SK-N-SH (cell line): Measurements from ENCODE around the gene ASGR1.

Experiments used
- CHD2 ChIP-seq: fragments of 150-350 bp; IDR thresholded peaks from 2 replicates; pipeline ENCODE4 v1.6.1; 2018; ENCODE audit warnings: low read length; ENCODE audit not compliant: partially characterized antibody
- FOXJ3 ChIP-seq: sonication (generic); formaldehyde crosslinking; IDR thresholded peaks from 2 replicates; pipeline ENCODE4 v1.5.1; 2020; ENCODE audit warnings: mild to moderate bottlenecking, missing genetic modification reagents
- NRF1 ChIP-seq: IDR thresholded peaks from 2 replicates; pipeline ENCODE4 v1.6.1; 2012; ENCODE audit warnings: low read depth, mild to moderate bottlenecking, low read length
- POLR2AphosphoS5 ChIP-seq: IDR thresholded peaks from 2 replicates; pipeline ENCODE4 v1.6.1; 2012; ENCODE audit warnings: low read depth, low read length
- RAD21 ChIP-seq: IDR thresholded peaks from 2 replicates; pipeline ENCODE4 v1.6.1; 2012; ENCODE audit warnings: mild to moderate bottlenecking, low read length
- SMC3 ChIP-seq: IDR thresholded peaks from 2 replicates; pipeline ENCODE4 v1.6.1; 2012; ENCODE audit warnings: low read depth, low read length, improper control_type of control experiment
- YY1 ChIP-seq: IDR thresholded peaks from 2 replicates; pipeline ENCODE4 v1.4.0; 2012; ENCODE audit warnings: low read depth, mild to moderate bottlenecking
- TF ChIP-seq, protein P1 (sequence below): fragments of 200-600 bp; sonication (generic); IDR thresholded peaks from 2 replicates; pipeline ENCODE4 v1.6.1; 2017; ENCODE audit warnings: antibody characterized with exemption, mild to moderate bottlenecking, moderate library complexity
- TF ChIP-seq, protein P2 (sequence below): fragments of 150-350 bp; IDR thresholded peaks from 2 replicates; pipeline ENCODE4 v1.6.1; 2016; ENCODE audit warnings: mild to moderate bottlenecking, low read depth, low read length

DNA sequence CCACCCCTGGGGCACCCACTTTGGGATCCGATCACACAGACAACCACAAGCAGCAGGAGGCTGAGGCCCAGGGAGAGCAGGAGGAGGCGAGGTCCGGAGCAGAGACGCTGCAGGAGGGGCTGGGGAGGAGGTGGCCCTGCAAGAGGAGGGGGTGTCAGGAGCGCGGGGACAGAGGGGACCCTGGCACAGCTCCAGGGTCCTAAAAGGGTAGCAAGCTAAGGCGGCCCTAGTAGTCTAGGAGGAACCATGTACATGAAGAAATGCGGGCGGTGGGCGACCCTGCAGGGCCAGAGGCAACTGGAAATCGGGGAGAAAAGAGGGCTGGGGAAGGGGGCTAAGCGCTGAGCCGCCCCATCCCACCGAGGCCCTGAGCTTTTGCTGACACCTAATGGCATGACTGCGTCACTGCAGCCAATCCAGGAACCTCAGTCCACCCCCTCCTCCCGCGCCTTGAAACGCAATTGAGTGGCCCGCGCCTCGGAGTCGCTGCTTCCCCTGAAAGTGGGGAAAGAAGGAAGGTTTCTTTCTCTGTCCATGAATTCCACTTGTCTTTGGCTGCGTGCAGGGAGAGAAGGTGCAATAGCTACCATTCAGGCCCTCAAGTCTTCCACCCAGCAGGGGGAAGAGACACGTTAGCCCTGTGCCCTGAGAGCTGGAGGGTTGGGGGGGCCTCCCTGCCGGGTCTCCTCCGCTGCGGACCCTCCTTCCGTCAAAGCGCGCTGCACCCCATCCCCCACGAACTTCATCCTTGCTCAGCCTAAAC, 1.8 kb downstream of the ASGR1 start:
- TF ChIP-seq CHD2: no peak
- TF ChIP-seq SMC3: peak; percentile 64
- TF ChIP-seq, protein P1, sequence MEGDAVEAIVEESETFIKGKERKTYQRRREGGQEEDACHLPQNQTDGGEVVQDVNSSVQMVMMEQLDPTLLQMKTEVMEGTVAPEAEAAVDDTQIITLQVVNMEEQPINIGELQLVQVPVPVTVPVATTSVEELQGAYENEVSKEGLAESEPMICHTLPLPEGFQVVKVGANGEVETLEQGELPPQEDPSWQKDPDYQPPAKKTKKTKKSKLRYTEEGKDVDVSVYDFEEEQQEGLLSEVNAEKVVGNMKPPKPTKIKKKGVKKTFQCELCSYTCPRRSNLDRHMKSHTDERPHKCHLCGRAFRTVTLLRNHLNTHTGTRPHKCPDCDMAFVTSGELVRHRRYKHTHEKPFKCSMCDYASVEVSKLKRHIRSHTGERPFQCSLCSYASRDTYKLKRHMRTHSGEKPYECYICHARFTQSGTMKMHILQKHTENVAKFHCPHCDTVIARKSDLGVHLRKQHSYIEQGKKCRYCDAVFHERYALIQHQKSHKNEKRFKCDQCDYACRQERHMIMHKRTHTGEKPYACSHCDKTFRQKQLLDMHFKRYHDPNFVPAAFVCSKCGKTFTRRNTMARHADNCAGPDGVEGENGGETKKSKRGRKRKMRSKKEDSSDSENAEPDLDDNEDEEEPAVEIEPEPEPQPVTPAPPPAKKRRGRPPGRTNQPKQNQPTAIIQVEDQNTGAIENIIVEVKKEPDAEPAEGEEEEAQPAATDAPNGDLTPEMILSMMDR: peak; percentile 85
- no peak for TF ChIP-seq POLR2AphosphoS5
- no peak for TF ChIP-seq FOXJ3 (CRISPR knock-in tag)
- TF ChIP-seq, protein P2, sequence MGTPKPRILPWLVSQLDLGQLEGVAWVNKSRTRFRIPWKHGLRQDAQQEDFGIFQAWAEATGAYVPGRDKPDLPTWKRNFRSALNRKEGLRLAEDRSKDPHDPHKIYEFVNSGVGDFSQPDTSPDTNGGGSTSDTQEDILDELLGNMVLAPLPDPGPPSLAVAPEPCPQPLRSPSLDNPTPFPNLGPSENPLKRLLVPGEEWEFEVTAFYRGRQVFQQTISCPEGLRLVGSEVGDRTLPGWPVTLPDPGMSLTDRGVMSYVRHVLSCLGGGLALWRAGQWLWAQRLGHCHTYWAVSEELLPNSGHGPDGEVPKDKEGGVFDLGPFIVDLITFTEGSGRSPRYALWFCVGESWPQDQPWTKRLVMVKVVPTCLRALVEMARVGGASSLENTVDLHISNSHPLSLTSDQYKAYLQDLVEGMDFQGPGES: no peak
- no peak for TF ChIP-seq NRF1
- peak; percentile 81 for TF ChIP-seq RAD21
- TF ChIP-seq YY1: no peak
